WTC11 (cell line): ENCODE results near the gene TRAP1.

Experiments
- CTCF ChIP-seq: fragments of 200-600 bp; IDR thresholded peaks from 2 replicates; pipeline ENCODE4 v1.8.0; 2022; ENCODE audit warnings: antibody characterized with exemption
- ESRRA ChIP-seq: sonication (generic); formaldehyde crosslinking; IDR thresholded peaks from 2 replicates; pipeline ENCODE4 v1.8.1; 2022; ENCODE audit warnings: mild to moderate bottlenecking, missing genetic modification reagents, borderline replicate concordance
- MAX ChIP-seq: sonication (generic); formaldehyde crosslinking; IDR thresholded peaks from 2 replicates; pipeline ENCODE4 v1.8.0; 2022; ENCODE audit warnings: mild to moderate bottlenecking, missing genetic modification reagents
- MXD4 ChIP-seq: fragments of 250-450 bp; sonication (Bioruptor Pico); IDR thresholded peaks from 2 replicates; pipeline ENCODE4 v1.8.0; 2021; ENCODE audit warnings: mild to moderate bottlenecking, moderate library complexity, borderline replicate concordance
- TCF7 ChIP-seq: sonication (generic); formaldehyde crosslinking; IDR thresholded peaks from 2 replicates; pipeline ENCODE4 v1.8.0; 2022; ENCODE audit warnings: mild to moderate bottlenecking, low read depth, missing genetic modification reagents, moderate library complexity
- USF2 ChIP-seq: sonication (generic); formaldehyde crosslinking; IDR thresholded peaks from 2 replicates; pipeline ENCODE4 v1.8.1; 2023; ENCODE audit warnings: mild to moderate bottlenecking, missing genetic modification reagents, moderate library complexity
- ZNF423 ChIP-seq: fragments of 250-450 bp; sonication (Bioruptor Pico); IDR thresholded peaks from 2 replicates; pipeline ENCODE4 v2.1.2; 2022; ENCODE audit warnings: mild to moderate bottlenecking, moderate library complexity
- TF ChIP-seq, protein P1 (sequence below): sonication (generic); formaldehyde crosslinking; conservative IDR thresholded peaks from 2 replicates; pipeline ENCODE4 v1.8.1; 2023; ENCODE audit warnings: mild to moderate bottlenecking, low read depth, missing genetic modification reagents, moderate library complexity
- TF ChIP-seq, protein P2 (sequence below): sonication (generic); formaldehyde crosslinking; IDR thresholded peaks from 2 replicates; pipeline ENCODE4 v1.8.0; 2023; ENCODE audit warnings: missing genetic modification reagents

DNA sequence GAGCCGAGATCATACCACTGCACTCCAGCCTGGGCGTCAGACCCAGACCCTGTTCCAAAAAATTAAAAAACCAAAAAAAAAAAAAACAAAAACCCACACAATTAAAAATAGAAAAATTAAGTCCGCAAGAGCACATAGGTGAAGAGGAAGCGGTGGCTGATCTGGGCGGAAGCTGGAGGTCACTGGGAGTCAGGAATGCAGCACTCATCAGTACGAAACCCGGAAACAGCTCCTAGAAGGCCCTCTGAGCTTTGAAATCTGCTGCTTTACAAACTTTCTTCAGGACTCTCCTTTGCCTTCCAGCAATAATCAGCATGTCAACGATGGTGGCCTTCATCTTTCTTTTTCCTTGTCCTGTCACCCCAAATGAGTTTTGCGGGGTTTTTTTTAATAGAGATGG, 29.5 kb downstream of the TRAP1 start:
- TF ChIP-seq CTCF = no peak
- TF ChIP-seq, protein P1, sequence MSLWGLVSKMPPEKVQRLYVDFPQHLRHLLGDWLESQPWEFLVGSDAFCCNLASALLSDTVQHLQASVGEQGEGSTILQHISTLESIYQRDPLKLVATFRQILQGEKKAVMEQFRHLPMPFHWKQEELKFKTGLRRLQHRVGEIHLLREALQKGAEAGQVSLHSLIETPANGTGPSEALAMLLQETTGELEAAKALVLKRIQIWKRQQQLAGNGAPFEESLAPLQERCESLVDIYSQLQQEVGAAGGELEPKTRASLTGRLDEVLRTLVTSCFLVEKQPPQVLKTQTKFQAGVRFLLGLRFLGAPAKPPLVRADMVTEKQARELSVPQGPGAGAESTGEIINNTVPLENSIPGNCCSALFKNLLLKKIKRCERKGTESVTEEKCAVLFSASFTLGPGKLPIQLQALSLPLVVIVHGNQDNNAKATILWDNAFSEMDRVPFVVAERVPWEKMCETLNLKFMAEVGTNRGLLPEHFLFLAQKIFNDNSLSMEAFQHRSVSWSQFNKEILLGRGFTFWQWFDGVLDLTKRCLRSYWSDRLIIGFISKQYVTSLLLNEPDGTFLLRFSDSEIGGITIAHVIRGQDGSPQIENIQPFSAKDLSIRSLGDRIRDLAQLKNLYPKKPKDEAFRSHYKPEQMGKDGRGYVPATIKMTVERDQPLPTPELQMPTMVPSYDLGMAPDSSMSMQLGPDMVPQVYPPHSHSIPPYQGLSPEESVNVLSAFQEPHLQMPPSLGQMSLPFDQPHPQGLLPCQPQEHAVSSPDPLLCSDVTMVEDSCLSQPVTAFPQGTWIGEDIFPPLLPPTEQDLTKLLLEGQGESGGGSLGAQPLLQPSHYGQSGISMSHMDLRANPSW = no peak
- TF ChIP-seq, protein P2, sequence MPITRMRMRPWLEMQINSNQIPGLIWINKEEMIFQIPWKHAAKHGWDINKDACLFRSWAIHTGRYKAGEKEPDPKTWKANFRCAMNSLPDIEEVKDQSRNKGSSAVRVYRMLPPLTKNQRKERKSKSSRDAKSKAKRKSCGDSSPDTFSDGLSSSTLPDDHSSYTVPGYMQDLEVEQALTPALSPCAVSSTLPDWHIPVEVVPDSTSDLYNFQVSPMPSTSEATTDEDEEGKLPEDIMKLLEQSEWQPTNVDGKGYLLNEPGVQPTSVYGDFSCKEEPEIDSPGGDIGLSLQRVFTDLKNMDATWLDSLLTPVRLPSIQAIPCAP (CRISPR knock-in tag) = no peak
- TF ChIP-seq USF2 (CRISPR knock-in tag) = no peak
- no peak for TF ChIP-seq ZNF423 (CRISPR knock-in tag)
- no peak for TF ChIP-seq TCF7
- no peak for TF ChIP-seq ESRRA
- no peak for TF ChIP-seq MXD4 (CRISPR knock-in tag)
- TF ChIP-seq MAX = no peak
